WTC11 (cell line): ENCODE results near the gene BEGAIN.

ENCODE experiments used
- NFYB ChIP-seq: sonication (generic); formaldehyde crosslinking; conservative IDR thresholded peaks from 2 replicates; pipeline ENCODE4 v1.8.0; 2022; ENCODE audit warnings: low read depth, missing genetic modification reagents
- TF ChIP-seq, protein P1 (sequence below): fragments of 200-600 bp; IDR thresholded peaks from 2 replicates; pipeline ENCODE4 v1.8.0; 2022; ENCODE audit warnings: antibody characterized with exemption

DNA sequence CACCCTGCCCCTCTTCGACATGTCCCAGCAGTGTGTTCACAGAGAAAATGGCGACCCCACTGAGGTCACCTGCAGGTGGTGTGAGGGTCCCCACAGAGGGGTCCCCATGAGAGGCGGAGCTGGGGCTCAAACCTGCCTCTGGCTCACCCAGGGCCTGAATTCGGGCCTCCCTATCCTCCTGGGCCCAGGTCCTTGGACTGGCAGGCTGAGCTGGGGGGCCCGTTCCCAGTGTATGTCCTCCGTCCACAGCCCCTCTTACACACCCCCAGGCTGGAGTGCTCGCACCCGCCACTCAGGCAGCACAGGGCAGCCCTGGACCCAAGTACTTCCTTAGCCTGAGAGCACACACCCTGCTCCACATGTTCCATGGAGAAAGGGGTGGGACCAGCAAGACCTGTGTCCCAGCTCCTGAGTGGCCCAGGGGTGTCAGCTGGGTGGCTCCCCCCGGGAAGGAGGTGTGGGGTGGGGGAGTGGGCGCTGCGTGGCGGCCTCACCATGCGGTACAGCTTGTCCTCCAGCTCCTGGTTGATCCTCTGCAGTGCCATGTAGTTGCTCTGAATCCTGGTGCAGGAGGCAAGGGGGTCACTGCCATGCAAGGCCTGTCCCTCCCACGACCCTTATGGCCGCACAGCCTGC is 42.6 kb downstream of the BEGAIN start:
- TF ChIP-seq, protein P1, sequence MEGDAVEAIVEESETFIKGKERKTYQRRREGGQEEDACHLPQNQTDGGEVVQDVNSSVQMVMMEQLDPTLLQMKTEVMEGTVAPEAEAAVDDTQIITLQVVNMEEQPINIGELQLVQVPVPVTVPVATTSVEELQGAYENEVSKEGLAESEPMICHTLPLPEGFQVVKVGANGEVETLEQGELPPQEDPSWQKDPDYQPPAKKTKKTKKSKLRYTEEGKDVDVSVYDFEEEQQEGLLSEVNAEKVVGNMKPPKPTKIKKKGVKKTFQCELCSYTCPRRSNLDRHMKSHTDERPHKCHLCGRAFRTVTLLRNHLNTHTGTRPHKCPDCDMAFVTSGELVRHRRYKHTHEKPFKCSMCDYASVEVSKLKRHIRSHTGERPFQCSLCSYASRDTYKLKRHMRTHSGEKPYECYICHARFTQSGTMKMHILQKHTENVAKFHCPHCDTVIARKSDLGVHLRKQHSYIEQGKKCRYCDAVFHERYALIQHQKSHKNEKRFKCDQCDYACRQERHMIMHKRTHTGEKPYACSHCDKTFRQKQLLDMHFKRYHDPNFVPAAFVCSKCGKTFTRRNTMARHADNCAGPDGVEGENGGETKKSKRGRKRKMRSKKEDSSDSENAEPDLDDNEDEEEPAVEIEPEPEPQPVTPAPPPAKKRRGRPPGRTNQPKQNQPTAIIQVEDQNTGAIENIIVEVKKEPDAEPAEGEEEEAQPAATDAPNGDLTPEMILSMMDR: no peak
- no peak for TF ChIP-seq NFYB (CRISPR knock-in tag)
